CD4-positive, CD25-positive, alpha-beta regulatory T cell (primary cell): Measurements from ENCODE around the gene PVALEF. TPM values are rescaled to one million over a fixed set of nuclear protein-coding genes. Genes with fewer than 3 reads are reported as not detected.

Experiments used
- ATAC-seq, 2 donors: fragments of 150-1000 bp; cut with Tn5 transposase; one replicate each; pipeline ENCODE4 v1.10.0; 2021; ENCODE audit warnings: low read depth in 2 of 2, moderate number of reproducible peaks in 2 of 2, moderate library complexity in 1 of 2
- DNase-seq, 3 donors: peaks; one replicate each; pipeline versions ENCODE4 v3.0.0 to v3.0.0-alpha.2; 2012 to 2022; ENCODE audit warnings: mixed read lengths in 1 of 3
- H3K27ac ChIP-seq: one replicate; pipeline ENCODE4 v1.7.0; 2013; ENCODE audit warnings: mild to moderate bottlenecking, low read length; ENCODE audit not compliant: insufficient read depth, poor library complexity, severe bottlenecking
- H3K27me3 ChIP-seq: one replicate; pipeline ENCODE4 v1.7.0; 2013; ENCODE audit warnings: low read length; ENCODE audit not compliant: control insufficient read depth, insufficient read depth
- H3K36me3 ChIP-seq: one replicate; pipeline ENCODE4 v1.7.0; 2013; ENCODE audit warnings: mild to moderate bottlenecking, low read length, moderate library complexity; ENCODE audit not compliant: control insufficient read depth, insufficient read depth
- H3K4me1 ChIP-seq: 2 replicates; pipeline ENCODE4 v1.7.0; 2013; ENCODE audit warnings: mild to moderate bottlenecking, low read length; ENCODE audit not compliant: insufficient read depth, control insufficient read depth, poor library complexity, severe bottlenecking
- H3K4me3 ChIP-seq: one replicate; pipeline ENCODE4 v1.7.0; 2013; ENCODE audit warnings: low read depth, mild to moderate bottlenecking, low read length, moderate library complexity
- H3K9me3 ChIP-seq, 2 experiments: 1 replicate in 1 of 2; 2 replicates in 1 of 2; pipeline ENCODE4 v1.7.0; 2013; ENCODE audit warnings: low read length in 2 of 2, mild to moderate bottlenecking in 1 of 2, moderate library complexity in 1 of 2; ENCODE audit not compliant: control insufficient read depth in 2 of 2
- H3K27ac Mint-ChIP-seq, 3 donors: one replicate each; pipeline ENCODE4 v1.8.0; 2020 to 2022; ENCODE audit warnings: mild to moderate bottlenecking in 3 of 3, mixed read lengths in 3 of 3, moderate library complexity in 2 of 3
- H3K27me3 Mint-ChIP-seq: one replicate; pipeline ENCODE4 v1.8.0; 2022; ENCODE audit warnings: mild to moderate bottlenecking, mixed read lengths
- H3K36me3 Mint-ChIP-seq: one replicate; pipeline ENCODE4 v1.8.0; 2020; ENCODE audit warnings: mixed read lengths
- H3K4me1 Mint-ChIP-seq, 4 donors: one replicate each; pipeline ENCODE4 v1.8.0; 2020 to 2022; ENCODE audit warnings: mixed read lengths in 4 of 4, mild to moderate bottlenecking in 1 of 4
- H3K4me3 Mint-ChIP-seq, 4 donors: one replicate each; pipeline ENCODE4 v1.8.0; 2020 to 2022; ENCODE audit warnings: mild to moderate bottlenecking in 4 of 4, mixed read lengths in 4 of 4, moderate library complexity in 3 of 4
- H3K9me3 Mint-ChIP-seq, 7 donors: one replicate each; pipeline ENCODE4 v1.8.0; 2020 to 2022; ENCODE audit warnings: mixed read lengths in 7 of 7, mild to moderate bottlenecking in 3 of 7, moderate library complexity in 2 of 7
- polyA plus RNA-seq, 4 donors: library from polyadenylated mRNA; unstranded; fragments of 300-500 nt; fragmentation: Illumina TruSeq; gene quantifications; one replicate each; pipeline ENCODE4 v1.2.3, GENCODE V29; 2021
- total RNA-seq: library from RNA; stranded (reverse); gene quantifications from one replicate; pipeline ENCODE4 v1.2.3, GENCODE V29; 2022

PVALEF gene
- total and polyA plus RNA-seq, 5 donors from 2014 or later, result not detected

DNA sequence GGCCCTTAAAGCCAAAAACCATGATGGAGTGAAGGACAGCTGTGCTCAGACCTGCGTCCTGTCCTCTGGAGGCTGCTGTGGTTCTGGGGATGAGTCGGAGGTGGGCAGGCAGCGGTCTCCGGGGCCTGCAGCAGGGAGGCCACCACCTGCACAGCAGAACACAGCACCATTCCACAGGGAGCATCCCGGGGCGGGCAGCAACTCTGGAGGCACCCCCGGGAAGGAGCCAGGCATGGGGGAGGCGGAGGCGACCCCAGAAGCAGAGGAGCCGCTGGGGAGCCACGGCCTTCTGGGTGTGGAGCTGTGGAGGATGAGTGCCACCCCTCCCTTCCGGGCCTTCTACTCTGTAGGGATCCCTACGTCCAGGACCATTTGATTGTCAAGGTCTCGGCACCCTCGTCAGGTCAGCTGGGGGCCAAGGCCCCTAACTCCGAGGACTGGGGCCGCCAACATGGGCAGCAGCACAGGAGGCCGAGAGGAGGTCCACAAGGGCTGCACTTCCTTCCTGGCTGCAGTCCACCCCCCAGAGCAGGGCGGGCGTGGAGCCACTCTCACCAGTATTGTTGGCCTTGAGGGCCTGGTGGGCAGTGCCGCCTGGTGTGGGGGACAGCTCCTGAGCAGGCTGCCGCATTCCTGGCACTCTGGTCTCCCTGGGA is 33.6 kb downstream of the PVALEF start:
- no peaks in the 10 kb centered on the region for H3K36me3 ChIP-seq
- no peaks in the 10 kb centered on the region for H3K4me1 ChIP-seq
- H3K4me1 Mint-ChIP-seq, result no peaks in the 10 kb centered on the region
- no peak overlapping the region for H3K4me3 Mint-ChIP-seq
- no peaks in the 10 kb centered on the region for H3K9me3 ChIP-seq
- DNase-seq (no peak), ATAC-seq (no peak)
- peaks cover 0 to 2% (median 0%) of the 10 kb centered on the region in 7 donors for H3K9me3 Mint-ChIP-seq
- no peak overlapping the region for H3K4me3 ChIP-seq
- no peak overlapping the region for H3K27ac Mint-ChIP-seq
- H3K27me3 Mint-ChIP-seq, result no peaks in the 10 kb centered on the region
- H3K36me3 Mint-ChIP-seq, result no peaks in the 10 kb centered on the region
- no peak overlapping the region for H3K27ac ChIP-seq
- no peaks in the 10 kb centered on the region for H3K27me3 ChIP-seq

DNA sequence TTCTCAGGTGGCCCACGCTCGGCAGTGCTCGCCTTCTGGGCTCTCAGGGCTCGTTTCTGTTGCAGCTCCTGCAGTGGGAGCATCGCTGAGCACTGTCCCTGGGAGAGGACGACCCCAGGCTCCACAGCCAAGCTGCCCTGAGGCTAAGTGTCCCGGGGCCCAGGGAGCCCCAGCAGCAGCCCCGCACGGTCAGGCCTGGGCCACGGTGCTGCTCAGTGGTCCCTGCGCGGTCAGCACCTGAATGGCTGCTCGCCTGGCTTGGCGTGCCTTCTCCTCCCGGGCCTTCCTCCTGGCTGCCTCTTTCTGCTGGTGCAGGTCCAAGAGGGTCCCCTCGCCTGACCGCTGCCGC is 34.1 kb downstream of the PVALEF start:
- Histone ChIP-seq H3K4me1 (no peaks in the 10 kb centered on the region), H3K9me3 (no peaks in the 10 kb centered on the region), H3K4me3 (no peak overlapping the region), H3K36me3 (no peaks in the 10 kb centered on the region), H3K27me3 (no peaks in the 10 kb centered on the region), H3K27ac (no peak overlapping the region)
- Mint-ChIP-seq H3K4me3 (no peak overlapping the region), H3K9me3 (peaks cover 0 to 2% (median 0%) of the 10 kb centered on the region in 7 donors), H3K27me3 (no peaks in the 10 kb centered on the region), H3K4me1 (no peaks in the 10 kb centered on the region), H3K36me3 (no peaks in the 10 kb centered on the region), H3K27ac (no peak overlapping the region)
- DNase-seq (no peak), ATAC-seq (no peak)

- DNase-seq, result no peak
- Mint-ChIP-seq H3K4me3 (no peak overlapping the region), H3K9me3 (peaks cover 0 to 2% (median 0%) of the 10 kb centered on the region in 7 donors), H3K27ac (no peak overlapping the region), H3K36me3 (no peaks in the 10 kb centered on the region), H3K27me3 (no peaks in the 10 kb centered on the region), H3K4me1 (no peaks in the 10 kb centered on the region)
- ATAC-seq, result no peak
- Histone ChIP-seq H3K27ac (no peak overlapping the region), H3K9me3 (no peaks in the 10 kb centered on the region), H3K4me1 (no peaks in the 10 kb centered on the region), H3K36me3 (no peaks in the 10 kb centered on the region), H3K27me3 (no peaks in the 10 kb centered on the region), H3K4me3 (no peak overlapping the region)
Observed at GRCh38 chr17:81200201-81200600, 34.9 kb downstream of the PVALEF start.

GRCh38 chr17:81200695-81201580 is 35.6 kb downstream of the PVALEF start:
- Mint-ChIP-seq H3K27ac (peak overlapping the region in 1 of 3 donors; percentile 62), H3K4me3 (no peak overlapping the region), H3K36me3 (no peaks in the 10 kb centered on the region), H3K4me1 (no peaks in the 10 kb centered on the region), H3K27me3 (no peaks in the 10 kb centered on the region), H3K9me3 (peaks cover 0 to 2% (median 0%) of the 10 kb centered on the region in 7 donors)
- DNase-seq (peak in 1 of 3 donors; percentile 52), ATAC-seq (no peak)
- Histone ChIP-seq H3K27me3 (no peaks in the 10 kb centered on the region), H3K27ac (no peak overlapping the region), H3K36me3 (no peaks in the 10 kb centered on the region), H3K9me3 (no peaks in the 10 kb centered on the region), H3K4me3 (no peak overlapping the region), H3K4me1 (no peaks in the 10 kb centered on the region)

DNA sequence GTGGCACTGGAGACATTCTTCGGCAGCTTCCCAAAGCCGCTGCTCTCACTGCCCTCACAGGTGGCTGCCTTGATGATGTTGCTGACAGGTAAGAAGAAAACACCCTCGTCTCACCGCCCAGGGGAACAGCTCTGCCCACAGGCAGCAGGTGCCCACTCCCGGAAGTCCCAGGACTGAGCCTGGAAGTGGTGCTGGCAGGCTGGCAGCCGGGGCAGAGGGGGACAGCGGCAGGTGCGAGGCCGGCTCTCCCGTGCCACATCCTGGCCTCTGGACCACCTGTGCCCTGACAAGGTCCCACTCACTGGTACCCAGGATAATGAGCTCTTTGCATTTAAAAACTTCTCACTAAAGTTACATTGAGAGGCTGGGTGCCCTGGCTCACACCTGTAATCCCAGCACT is 37.0 kb downstream of the PVALEF start:
- H3K36me3 Mint-ChIP-seq, result no peaks in the 10 kb centered on the region
- Histone ChIP-seq H3K9me3 (no peaks in the 10 kb centered on the region), H3K27me3 (no peaks in the 10 kb centered on the region), H3K36me3 (no peaks in the 10 kb centered on the region), H3K27ac (no peak overlapping the region), H3K4me3 (no peak overlapping the region), H3K4me1 (no peaks in the 10 kb centered on the region)
- H3K4me3 Mint-ChIP-seq, result no peak overlapping the region
- no peak for DNase-seq
- H3K27me3 Mint-ChIP-seq, result no peaks in the 10 kb centered on the region
- H3K27ac Mint-ChIP-seq, result no peak overlapping the region
- peaks cover 0 to 2% (median 0%) of the 10 kb centered on the region in 7 donors for H3K9me3 Mint-ChIP-seq
- no peak for ATAC-seq
- no peaks in the 10 kb centered on the region for H3K4me1 Mint-ChIP-seq

DNA sequence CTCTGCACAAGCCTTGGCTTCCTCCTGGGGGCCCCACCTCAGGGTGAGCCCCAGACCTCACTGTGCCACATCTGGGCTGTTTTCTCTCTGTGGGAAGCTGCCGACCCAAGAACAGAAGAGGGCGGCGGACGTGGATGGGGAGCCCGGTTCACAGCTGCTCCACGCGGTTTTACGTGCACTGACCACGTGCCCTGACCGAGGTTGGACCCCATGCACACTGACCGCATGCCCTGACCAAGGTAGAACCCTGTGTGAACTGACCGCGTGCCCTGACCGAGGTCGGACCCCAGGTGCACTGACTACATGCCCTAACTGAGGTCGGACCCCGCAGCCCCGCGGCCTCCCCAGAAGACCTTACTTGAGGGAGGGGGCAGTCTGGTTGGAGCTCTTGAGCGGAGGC is 37.8 kb downstream of the PVALEF start:
- no peak overlapping the region for H3K4me3 ChIP-seq
- no peak for ATAC-seq
- no peaks in the 10 kb centered on the region for H3K9me3 ChIP-seq
- no peaks in the 10 kb centered on the region for H3K27me3 ChIP-seq
- no peaks in the 10 kb centered on the region for H3K4me1 Mint-ChIP-seq
- H3K36me3 Mint-ChIP-seq, result no peaks in the 10 kb centered on the region
- H3K9me3 Mint-ChIP-seq, result peaks cover 0 to 2% (median 0%) of the 10 kb centered on the region in 7 donors
- H3K27ac ChIP-seq, result no peak overlapping the region
- H3K27me3 Mint-ChIP-seq, result no peaks in the 10 kb centered on the region
- no peak for DNase-seq
- no peaks in the 10 kb centered on the region for H3K36me3 ChIP-seq
- H3K4me3 Mint-ChIP-seq, result no peak overlapping the region
- H3K4me1 ChIP-seq, result no peaks in the 10 kb centered on the region
- no peak overlapping the region for H3K27ac Mint-ChIP-seq

DNA sequence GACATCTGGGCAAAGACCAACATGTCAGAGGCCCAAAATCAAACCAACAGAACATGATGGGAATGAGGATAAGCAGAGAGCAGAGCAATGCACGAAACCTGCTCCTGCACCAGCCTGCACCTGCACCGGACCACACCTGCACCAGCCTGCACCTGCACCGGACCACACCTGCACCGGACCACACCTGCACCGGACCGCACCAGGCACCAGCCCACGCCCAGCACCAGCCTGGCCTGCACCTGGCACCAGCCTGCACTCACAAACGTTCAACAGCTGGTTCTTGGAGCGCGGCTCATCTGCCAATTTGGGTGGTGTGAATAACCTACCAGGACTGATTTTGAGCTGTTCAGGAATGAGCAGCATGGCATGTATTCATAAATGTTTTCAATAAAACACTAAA is 39.3 kb downstream of the PVALEF start:
- no peaks in the 10 kb centered on the region for H3K27me3 ChIP-seq
- Mint-ChIP-seq H3K9me3 (no peaks in the 10 kb centered on the region), H3K4me1 (no peaks in the 10 kb centered on the region), H3K36me3 (no peaks in the 10 kb centered on the region), H3K27me3 (no peaks in the 10 kb centered on the region), H3K4me3 (no peak overlapping the region), H3K27ac (no peak overlapping the region)
- H3K4me3 ChIP-seq, result no peak overlapping the region
- no peak for ATAC-seq
- no peaks in the 10 kb centered on the region for H3K9me3 ChIP-seq
- H3K27ac ChIP-seq, result no peak overlapping the region
- DNase-seq, result no peak
- no peaks in the 10 kb centered on the region for H3K4me1 ChIP-seq
- no peaks in the 10 kb centered on the region for H3K36me3 ChIP-seq

- H3K9me3 ChIP-seq, result no peaks in the 10 kb centered on the region
- Mint-ChIP-seq H3K27me3 (no peaks in the 10 kb centered on the region), H3K4me1 (no peaks in the 10 kb centered on the region), H3K9me3 (no peaks in the 10 kb centered on the region), H3K36me3 (no peaks in the 10 kb centered on the region), H3K4me3 (no peak overlapping the region), H3K27ac (no peak overlapping the region)
- H3K27me3 ChIP-seq, result no peaks in the 10 kb centered on the region
- H3K4me3 ChIP-seq, result no peak overlapping the region
- no peaks in the 10 kb centered on the region for H3K4me1 ChIP-seq
- DNase-seq, result no peak
- no peak for ATAC-seq
- no peak overlapping the region for H3K27ac ChIP-seq
- no peaks in the 10 kb centered on the region for H3K36me3 ChIP-seq
Observed at GRCh38 chr17:81206166-81206565, 40.9 kb downstream of the PVALEF start.
